Duodenal mucosa (tissue), 2 donors: Measurements from ENCODE around the gene FAM174C.
A peak's percentile ranks its signal among the peaks of the same experiment; 100 is the strongest.

Source experiments
- H3K27ac ChIP-seq: one replicate; pipeline ENCODE4 v1.7.0; 2013; ENCODE audit warnings: low read depth, low read length
- H3K27me3 ChIP-seq, 2 donors: one replicate each; pipeline ENCODE4 v1.7.0; 2013; ENCODE audit warnings: low read length in 2 of 2, control low read depth in 1 of 2; ENCODE audit not compliant: insufficient read depth in 2 of 2, control insufficient read depth in 1 of 2
- H3K36me3 ChIP-seq, 2 donors: one replicate each; pipeline ENCODE4 v1.7.0; 2013; ENCODE audit warnings: low read length in 2 of 2, control low read depth in 1 of 2; ENCODE audit not compliant: insufficient read depth in 2 of 2, control insufficient read depth in 1 of 2
- H3K4me1 ChIP-seq, 2 donors: one replicate each; pipeline ENCODE4 v1.7.0; 2013; ENCODE audit warnings: low read length in 2 of 2, control low read depth in 1 of 2; ENCODE audit not compliant: insufficient read depth in 2 of 2, control insufficient read depth in 1 of 2
- H3K4me3 ChIP-seq, 2 donors: one replicate each; pipeline ENCODE4 v1.7.0; 2013; ENCODE audit warnings: low read length in 2 of 2, low read depth in 1 of 2
- H3K9ac ChIP-seq, 2 donors: one replicate each; pipeline ENCODE4 v1.7.0; 2013; ENCODE audit warnings: low read length in 2 of 2, low read depth in 1 of 2
- H3K9me3 ChIP-seq, 2 donors: one replicate each; pipeline ENCODE4 v1.7.0; 2013; ENCODE audit warnings: low read length in 2 of 2, control low read depth in 1 of 2; ENCODE audit not compliant: control insufficient read depth in 1 of 2

FAM174C gene

DNA sequence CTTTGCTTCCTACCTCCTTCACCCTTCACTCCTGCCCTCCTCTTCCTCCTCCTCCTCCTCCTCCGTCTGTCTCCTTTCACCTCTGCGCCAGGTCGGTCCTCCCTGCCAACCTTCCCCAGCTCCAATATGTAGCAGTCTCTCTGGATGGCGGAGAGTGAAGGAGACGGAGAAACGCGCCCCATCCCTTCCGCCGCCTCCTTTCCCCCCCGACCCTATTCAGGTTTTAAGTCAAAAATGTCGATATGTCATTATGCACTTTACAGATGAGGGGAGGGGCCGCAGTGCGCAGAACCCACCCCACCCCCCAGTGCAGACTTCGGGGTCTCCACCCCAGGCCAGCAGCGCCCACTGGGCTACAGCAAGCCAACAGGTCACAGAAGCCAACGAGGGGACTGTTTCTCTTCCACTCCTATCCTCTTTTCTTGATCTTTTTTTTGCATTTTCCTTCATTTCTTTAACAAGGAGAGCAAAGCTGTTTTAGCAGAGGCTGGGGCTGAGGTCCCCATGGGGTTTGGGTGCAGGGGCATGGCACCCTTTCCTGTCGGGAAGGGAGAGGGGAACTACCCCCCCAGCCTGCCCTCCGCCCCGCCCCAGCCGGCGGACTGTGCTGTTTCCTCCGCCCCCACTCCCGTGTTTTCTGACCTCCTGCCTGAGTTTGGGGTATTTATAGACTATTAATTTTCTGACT lies 17.7 kb upstream of the FAM174C start:
- Histone ChIP-seq H3K36me3 (peaks cover 20 to 29% of the 10 kb centered on the region in 2 donors), H3K9ac (no peak overlapping the region), H3K27ac (peak overlapping the region; percentile 6), H3K4me3 (no peak overlapping the region), H3K9me3 (no peaks in the 10 kb centered on the region), H3K27me3 (no peaks in the 10 kb centered on the region), H3K4me1 (peaks cover 56 to 62% of the 10 kb centered on the region in 2 donors)

DNA sequence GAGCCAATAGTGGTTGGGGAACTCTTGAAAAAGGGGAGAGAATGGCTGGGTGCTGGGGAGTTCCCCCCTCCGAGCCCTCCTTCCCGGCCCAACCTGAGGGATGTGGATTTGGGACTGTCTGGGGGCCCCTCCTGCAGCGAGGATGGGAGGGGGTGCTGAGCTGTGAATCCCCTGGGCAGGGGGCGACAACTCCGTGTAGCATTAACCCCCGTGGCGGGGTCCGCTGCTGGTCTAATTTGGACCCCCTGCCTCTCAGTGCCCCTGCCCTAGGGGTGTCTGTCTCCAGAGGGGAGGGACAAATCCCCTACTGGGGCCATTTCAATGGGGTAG lies 17.2 kb upstream of the FAM174C start:
- Histone ChIP-seq H3K27ac (no peak overlapping the region), H3K36me3 (peaks cover 20 to 29% of the 10 kb centered on the region in 2 donors), H3K27me3 (no peaks in the 10 kb centered on the region), H3K4me1 (peaks cover 61 to 67% of the 10 kb centered on the region in 2 donors), H3K4me3 (no peak overlapping the region), H3K9me3 (no peaks in the 10 kb centered on the region), H3K9ac (peak overlapping the region in 1 of 2 donors; percentile 38)

DNA sequence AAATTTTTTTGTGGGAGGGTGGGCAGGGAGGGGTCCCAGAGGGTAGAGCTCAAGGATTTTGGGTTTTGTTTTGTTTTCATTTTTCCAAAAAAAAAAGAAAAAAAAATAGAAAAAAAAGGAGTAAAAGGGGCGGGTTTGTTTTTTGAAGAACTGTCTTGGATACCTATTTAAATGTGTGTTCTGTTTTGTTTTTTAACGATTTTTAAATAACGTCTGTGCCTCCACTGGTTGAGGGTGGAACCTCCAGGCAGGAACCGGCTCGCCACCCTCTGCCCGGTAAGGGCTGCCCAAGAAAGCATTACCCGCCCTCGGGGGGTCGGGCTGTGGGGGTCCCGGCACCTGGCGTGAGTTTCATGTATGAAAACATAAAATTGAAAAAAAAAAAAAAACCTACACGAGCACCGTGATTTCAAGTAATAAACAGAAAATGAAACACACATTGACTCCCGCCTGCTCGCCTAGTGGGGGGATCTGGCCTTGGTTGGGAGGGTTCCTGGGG lies 16.6 kb upstream of the FAM174C start:
- peaks cover 59 to 64% of the 10 kb centered on the region in 2 donors for H3K4me1 ChIP-seq
- H3K9ac ChIP-seq: peak overlapping the region; percentile 76 to 82
- H3K9me3 ChIP-seq: no peaks in the 10 kb centered on the region
- H3K36me3 ChIP-seq: peaks cover 20 to 29% of the 10 kb centered on the region in 2 donors
- no peaks in the 10 kb centered on the region for H3K27me3 ChIP-seq
- H3K27ac ChIP-seq: peak overlapping the region; percentile 99
- H3K4me3 ChIP-seq: peak overlapping the region; percentile 54 to 63

DNA sequence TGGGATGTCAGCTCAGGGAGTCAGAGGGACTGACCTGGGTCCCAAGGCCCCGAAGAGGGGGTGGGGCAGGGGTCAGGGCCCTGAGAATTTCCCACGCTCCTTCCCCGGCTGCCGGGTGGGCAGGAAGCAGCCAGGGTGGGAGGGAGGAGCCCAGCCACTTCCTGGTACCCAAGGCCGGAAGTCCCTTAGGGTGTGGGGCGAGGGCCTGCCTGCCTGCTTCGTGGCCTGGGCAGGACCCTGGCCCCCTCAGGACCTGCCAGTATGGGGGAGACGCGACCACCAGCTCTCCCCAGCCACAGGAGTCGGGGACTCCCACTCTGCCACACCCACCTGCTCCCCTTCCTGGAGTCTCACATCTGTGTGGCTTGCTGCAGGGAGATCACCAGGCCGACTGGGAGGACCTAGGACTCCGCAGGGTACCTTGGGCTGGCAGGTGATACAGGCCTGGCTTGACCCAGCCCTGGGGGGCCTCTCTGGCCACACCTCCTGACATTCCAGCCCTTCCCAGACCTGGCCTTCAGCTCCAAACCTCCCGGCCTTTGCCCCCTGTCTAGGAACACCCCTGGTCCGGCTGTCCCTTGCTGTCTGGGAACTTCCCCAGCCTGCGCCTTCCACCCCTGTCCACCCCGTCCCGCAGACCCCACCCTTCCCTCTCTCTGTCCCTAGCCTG lies 16.0 kb upstream of the FAM174C start:
- peaks cover 53 to 60% of the 10 kb centered on the region in 2 donors for H3K4me1 ChIP-seq
- peak overlapping the region; percentile 99 for H3K27ac ChIP-seq
- peaks cover 19 to 25% of the 10 kb centered on the region in 2 donors for H3K36me3 ChIP-seq
- peak overlapping the region; percentile 54 to 63 for H3K4me3 ChIP-seq
- peak overlapping the region; percentile 76 to 82 for H3K9ac ChIP-seq
- H3K27me3 ChIP-seq: no peaks in the 10 kb centered on the region
- H3K9me3 ChIP-seq: no peaks in the 10 kb centered on the region

DNA sequence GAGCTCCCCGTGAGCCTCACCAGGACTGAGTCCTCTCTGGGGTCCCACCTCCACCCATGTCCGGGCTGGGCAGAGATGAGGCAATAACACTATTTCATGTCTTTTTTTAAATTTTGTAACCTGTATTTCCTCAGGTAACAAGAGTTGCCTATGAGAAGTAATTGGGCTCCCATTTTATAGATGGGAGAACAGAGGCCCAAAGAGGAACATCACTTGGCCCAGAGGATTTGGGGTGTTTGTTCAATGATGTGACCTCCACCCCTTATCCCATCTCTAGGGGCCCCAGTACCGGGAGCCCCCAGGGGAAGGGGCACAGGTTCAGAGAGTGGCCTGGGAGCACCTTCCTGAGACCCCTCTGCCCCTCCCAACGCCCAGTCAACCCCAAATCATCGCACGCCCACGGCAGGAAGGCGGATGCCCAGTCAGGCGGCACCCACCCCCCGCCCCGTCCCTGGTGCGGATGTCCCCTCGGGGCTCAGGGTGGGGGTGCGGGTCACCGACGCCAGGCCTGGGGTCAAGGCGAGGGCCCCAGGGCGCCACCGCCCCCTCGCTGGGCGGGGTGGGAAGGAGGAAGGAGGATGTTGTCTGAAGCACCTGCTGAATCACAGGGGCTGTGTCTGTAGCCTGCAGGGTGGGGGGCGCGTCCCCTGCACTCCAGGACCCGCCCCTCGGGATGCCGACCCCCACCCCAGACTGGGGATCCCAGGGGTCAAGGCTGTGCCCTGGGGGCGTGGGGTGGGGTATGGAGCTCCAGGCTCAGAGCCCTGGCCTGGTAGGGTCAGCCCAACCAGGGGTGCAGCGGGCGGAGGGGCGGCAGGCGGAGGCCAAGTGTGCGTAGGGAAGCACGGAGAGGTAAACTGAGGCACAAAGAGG lies 15.2 kb upstream of the FAM174C start:
- H3K4me3 ChIP-seq: peak overlapping the region; percentile 54 to 55
- H3K36me3 ChIP-seq: peaks cover 11 to 17% of the 10 kb centered on the region in 2 donors

DNA sequence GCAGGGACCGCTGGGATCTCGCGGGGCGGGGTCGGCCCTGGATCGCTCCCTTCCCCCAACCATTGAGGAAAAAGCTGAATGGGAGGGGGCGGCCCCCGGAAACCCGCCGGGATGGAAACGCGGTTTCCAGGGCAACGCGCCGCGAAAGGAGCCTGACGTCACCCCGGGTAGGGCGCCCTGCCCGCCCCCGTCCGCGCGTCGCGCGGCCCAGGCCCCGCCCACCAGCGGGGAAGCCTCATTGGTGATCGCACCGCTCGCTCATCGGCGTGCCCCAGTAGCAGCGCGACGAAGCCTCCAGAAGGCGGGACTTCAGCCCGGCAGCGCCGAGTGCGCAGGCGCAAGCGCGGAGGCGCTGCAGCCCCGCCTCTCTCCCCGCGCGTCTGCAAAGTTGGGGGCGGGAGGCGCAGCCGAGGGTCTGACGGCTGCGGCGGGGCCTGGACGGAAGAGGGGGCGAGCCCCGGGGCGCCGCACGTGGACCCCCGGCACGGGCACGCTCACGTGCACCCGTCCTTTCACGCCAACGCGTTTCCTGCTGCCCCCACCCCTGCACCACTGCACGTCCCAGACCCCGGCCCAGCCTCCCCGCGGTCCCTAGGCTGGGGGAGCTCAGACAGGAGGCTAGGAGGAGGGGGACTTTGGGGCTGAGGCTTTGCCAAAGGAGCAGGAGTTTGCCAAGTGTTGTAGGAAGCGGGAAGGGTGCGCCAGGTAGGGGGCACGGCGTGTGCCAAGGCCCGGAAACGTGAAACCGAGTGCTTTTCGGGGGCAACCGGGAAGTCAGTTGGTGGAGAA lies 14.4 kb upstream of the FAM174C start:
- Histone ChIP-seq H3K36me3 (peaks cover 3 to 9% of the 10 kb centered on the region in 2 donors), H3K4me3 (peak overlapping the region; percentile 77 to 86), H3K27me3 (no peaks in the 10 kb centered on the region), H3K27ac (peak overlapping the region; percentile 99), H3K4me1 (peaks cover 50 to 64% of the 10 kb centered on the region in 2 donors), H3K9me3 (no peaks in the 10 kb centered on the region), H3K9ac (peak overlapping the region; percentile 85 to 96)

More for the DNA sequence above, 15.2 kb upstream of the FAM174C start:
- Histone ChIP-seq H3K27ac (peak overlapping the region; percentile 99), H3K9ac (peak overlapping the region; percentile 76 to 82), H3K4me1 (peaks cover 47 to 61% of the 10 kb centered on the region in 2 donors), H3K27me3 (no peaks in the 10 kb centered on the region), H3K9me3 (no peaks in the 10 kb centered on the region)

DNA sequence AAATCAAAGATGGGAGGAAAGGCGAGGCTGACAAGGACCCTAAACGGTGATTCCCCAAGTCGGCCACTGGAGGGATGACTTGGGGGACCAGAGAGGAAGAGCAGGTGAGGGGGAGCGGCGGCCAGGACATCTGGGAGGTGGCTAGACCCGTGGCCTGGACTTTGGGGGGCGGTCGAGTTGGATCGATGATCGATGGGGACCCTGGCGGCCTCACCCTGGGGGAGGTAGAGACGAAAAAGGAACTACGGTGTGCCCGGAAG lies 13.9 kb upstream of the FAM174C start:
- no peaks in the 10 kb centered on the region for H3K9me3 ChIP-seq
- peak overlapping the region; percentile 85 to 96 for H3K9ac ChIP-seq
- peak overlapping the region; percentile 99 for H3K27ac ChIP-seq
- H3K4me1 ChIP-seq: peaks cover 54 to 67% of the 10 kb centered on the region in 2 donors
- H3K4me3 ChIP-seq: peak overlapping the region; percentile 77 to 86
- H3K27me3 ChIP-seq: no peaks in the 10 kb centered on the region
- H3K36me3 ChIP-seq: peaks cover 3 to 6% of the 10 kb centered on the region in 2 donors

DNA sequence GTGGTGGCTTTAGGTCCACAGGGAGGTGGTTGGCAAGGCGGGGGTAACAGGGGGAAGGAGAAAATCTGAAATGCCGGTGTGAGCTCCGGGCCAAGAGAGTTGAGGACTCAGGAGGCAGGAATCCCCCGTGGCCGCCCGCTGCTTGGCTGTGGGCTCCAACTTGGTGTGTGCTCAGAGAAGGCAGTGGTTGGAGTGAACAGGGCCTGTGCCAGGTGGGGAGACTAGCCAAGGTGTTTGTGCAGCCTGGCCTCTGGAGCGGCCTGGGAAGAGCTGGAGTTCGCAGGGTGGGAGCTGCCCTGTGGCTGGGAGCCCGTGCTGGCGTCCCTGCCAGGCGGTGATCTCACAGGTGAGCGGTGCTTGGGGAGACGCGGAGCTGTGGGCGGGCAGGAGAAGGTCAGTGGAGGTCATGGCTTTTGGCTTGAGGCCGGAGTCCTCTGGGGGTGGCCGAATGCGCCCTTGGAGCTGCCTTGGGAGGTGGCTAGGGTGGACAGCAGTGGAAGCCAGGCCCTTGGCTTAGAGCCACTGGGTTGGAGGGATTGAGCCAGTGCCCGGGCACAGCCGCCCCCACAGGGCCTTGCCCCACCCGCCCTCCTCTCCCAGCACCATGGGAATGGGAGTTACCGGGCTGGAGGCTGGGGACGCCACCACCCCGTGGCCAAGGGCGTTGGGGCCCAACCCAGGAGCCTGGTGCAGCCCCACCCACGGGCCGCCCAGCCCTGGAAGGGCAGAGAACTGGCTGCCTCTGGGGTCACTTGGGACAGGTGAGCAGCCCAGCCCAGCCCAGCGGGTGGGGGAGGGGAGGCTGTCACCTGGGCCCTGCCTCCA lies 13.3 kb upstream of the FAM174C start:
- H3K27ac ChIP-seq: peak overlapping the region; percentile 99

DNA sequence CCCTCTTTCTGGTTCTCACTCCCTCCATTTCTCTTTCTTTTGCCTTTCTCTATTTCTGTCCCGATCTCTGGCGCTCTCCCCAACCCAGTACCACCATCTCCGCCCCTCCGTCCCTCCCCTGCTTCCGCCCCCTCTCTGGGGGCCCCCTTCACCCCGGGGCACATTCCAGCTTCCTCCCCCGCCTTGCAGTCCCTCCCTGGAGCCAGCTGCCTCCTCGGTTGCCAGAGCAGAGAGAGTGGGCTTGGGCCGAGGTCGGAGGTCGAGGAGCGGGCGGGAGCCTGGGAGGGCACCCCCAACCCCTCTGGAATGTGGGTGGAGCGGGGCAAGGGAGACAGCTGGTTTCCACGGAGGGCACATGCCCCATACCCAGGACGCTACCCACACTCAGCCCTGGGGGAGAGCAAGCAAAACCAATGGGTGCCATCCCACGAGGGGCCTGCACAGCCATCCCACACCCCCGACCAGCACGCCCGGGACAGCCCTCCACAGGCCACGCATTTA lies 12.7 kb upstream of the FAM174C start:
- Histone ChIP-seq H3K9ac (peak overlapping the region; percentile 63 to 96), H3K27ac (peak overlapping the region; percentile 99), H3K27me3 (no peaks in the 10 kb centered on the region), H3K9me3 (no peaks in the 10 kb centered on the region), H3K36me3 (peaks cover 0 to 2% of the 10 kb centered on the region in 2 donors), H3K4me3 (peak overlapping the region; percentile 43 to 68), H3K4me1 (peaks cover 60 to 71% of the 10 kb centered on the region in 2 donors)

More for the DNA sequence above, 13.3 kb upstream of the FAM174C start:
- peaks cover 54 to 68% of the 10 kb centered on the region in 2 donors for H3K4me1 ChIP-seq
- peak overlapping the region; percentile 77 to 86 for H3K4me3 ChIP-seq
- H3K27me3 ChIP-seq: no peaks in the 10 kb centered on the region
- H3K36me3 ChIP-seq: peaks cover under 1 to 3% of the 10 kb centered on the region in 2 donors
- H3K9me3 ChIP-seq: no peaks in the 10 kb centered on the region
- peak overlapping the region; percentile 85 to 96 for H3K9ac ChIP-seq
